Left ventricle myocardium inferior (tissue), 1 donor: ENCODE results near the gene CEP350. TPM values are rescaled to one million over a fixed set of nuclear protein-coding genes. Genes with fewer than 3 reads are reported as not detected.

Source experiments
- DNase-seq: peaks from one replicate; pipeline ENCODE4 v3.0.0-alpha.2; 2020
- H3K27ac ChIP-seq: fragments of 200-600 bp; replicated peaks from 2 replicates; pipeline ENCODE4 v1.8.0; 2021
- H3K27me3 ChIP-seq: fragments of 200-600 bp; 2 replicates; pipeline ENCODE4 v1.8.0; 2021; ENCODE audit warnings: low read depth
- H3K36me3 ChIP-seq: fragments of 200-600 bp; 2 replicates; pipeline ENCODE4 v1.8.0; 2021
- H3K4me1 ChIP-seq: fragments of 200-600 bp; 2 replicates; pipeline ENCODE4 v1.8.0; 2021
- H3K4me3 ChIP-seq: fragments of 200-600 bp; 2 replicates; pipeline ENCODE4 v1.8.0; 2021; ENCODE audit warnings: mild to moderate bottlenecking, moderate library complexity
- H3K9me3 ChIP-seq: fragments of 200-600 bp; replicated peaks from 2 replicates; pipeline ENCODE4 v1.8.0; 2021
- intact Hi-C: fragments of 100-400 bp; cut with micrococcal nuclease; formaldehyde crosslinking; loops from one replicate; pipeline ENCODE4 v1.11.0; 2022
- total RNA-seq: library from RNA; stranded (reverse); fragmentation: NEBNext Ultra II Directional; extraction: Animal tissue kit (Norgen Biotek cat#: 25700); gene quantifications from one replicate; pipeline ENCODE4 v1.2.1, GENCODE V29; 2021
- TF ChIP-seq, protein P1 (sequence below): fragments of 200-600 bp; IDR thresholded peaks from 2 replicates; pipeline ENCODE4 v1.8.0; 2021; ENCODE audit warnings: antibody characterized with exemption, mild to moderate bottlenecking, borderline replicate concordance
- donor health status: DM: no; HTN: yes; CAD: no; lungs with severe emphysema.

The CEP350 gene
- total RNA-seq, 1 donor from 2014 or later = 34.7 TPM

DNA sequence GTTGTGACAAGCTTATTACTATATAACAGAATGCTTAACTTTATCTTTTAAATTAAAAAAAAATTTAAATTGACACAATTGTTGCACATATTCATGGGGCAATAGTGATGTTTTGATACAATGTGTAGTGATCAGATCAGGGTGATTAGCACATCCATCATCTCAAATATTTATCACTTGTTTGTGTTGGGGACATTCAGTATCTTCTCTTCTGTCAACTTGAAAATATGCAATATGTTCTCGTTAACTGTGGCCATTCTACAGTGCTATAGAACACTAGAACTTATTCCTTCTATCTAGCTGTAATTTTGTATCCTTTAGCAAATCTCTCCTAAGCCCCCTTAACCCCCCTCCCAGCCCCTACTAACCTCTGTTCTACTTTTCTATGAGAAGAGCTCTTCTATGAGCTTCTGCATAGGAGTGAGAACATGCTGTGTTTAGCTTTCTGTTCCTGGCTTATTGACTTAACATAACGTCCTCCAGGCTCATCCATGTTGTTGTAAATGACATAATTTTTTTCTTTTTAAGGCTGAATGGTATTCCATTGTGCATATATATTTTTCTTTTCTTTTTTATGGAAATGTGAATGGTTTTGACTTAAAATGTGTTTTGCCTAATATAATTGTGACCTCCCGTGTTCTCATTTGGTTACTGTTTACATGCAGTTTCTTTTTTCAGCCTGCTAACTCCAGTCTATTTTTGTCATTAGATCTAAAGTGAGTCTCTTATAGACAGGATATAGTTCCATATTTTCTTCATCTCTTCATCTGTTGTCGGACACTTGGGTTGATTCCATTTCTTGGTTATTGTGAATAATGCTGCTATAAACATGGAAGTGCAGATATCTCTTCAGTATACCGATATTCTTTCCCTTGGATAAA, 23.8 kb downstream of the CEP350 start:
- Histone ChIP-seq H3K27me3 (no peaks in the 10 kb centered on the region), H3K27ac (peak overlapping the region; percentile 4), H3K9me3 (peaks cover 8% of the 10 kb centered on the region), H3K36me3 (no peaks in the 10 kb centered on the region), H3K4me1 (peaks cover 64% of the 10 kb centered on the region), H3K4me3 (peak overlapping the region; percentile 9)
- TF ChIP-seq, protein P1, sequence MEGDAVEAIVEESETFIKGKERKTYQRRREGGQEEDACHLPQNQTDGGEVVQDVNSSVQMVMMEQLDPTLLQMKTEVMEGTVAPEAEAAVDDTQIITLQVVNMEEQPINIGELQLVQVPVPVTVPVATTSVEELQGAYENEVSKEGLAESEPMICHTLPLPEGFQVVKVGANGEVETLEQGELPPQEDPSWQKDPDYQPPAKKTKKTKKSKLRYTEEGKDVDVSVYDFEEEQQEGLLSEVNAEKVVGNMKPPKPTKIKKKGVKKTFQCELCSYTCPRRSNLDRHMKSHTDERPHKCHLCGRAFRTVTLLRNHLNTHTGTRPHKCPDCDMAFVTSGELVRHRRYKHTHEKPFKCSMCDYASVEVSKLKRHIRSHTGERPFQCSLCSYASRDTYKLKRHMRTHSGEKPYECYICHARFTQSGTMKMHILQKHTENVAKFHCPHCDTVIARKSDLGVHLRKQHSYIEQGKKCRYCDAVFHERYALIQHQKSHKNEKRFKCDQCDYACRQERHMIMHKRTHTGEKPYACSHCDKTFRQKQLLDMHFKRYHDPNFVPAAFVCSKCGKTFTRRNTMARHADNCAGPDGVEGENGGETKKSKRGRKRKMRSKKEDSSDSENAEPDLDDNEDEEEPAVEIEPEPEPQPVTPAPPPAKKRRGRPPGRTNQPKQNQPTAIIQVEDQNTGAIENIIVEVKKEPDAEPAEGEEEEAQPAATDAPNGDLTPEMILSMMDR = no peak
- no peak for DNase-seq
- intact Hi-C loops = no loop called here

DNA sequence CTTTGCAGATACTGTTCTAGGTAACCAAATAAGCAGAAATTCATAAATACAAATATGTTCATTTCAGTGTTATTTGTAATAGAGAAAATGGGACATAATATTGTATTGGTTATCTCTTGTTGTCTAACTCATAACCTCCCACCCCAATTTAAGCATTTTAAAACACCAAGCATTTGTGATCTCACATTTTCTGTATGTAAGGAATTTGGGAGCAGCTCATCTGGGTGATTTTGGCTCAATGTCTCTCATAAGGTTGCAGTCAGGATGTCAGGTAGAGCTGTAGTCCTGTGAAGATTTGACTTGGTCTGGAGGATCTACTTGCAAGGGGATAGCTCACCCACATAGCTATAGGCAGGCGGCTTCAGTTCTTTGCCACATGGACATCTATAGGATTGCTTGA, 29.5 kb downstream of the CEP350 start:
- H3K27me3 ChIP-seq = no peaks in the 10 kb centered on the region
- TF ChIP-seq, protein P1 = no peak
- DNase-seq = no peak

DNA sequence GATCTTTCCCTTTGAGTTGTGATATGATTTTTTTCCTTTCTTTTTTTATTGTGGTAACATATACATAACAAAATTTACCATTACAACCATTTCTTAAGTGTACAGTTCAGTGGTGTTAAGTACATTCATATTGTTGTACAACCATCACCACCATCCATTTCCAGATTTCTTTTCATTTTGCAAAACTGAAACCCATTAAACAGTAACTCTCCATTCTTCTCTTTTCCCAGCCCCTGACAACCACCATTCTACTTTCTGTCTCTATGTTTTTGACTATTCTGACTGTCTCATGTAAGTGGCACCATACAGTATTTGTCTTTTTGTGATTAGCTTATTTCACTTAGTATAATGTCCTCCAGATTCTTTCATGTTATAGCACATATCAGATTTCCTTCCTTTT, 30.3 kb downstream of the CEP350 start:
- peaks cover 3% of the 10 kb centered on the region for H3K9me3 ChIP-seq

More for the DNA sequence above, 29.5 kb downstream of the CEP350 start:
- Histone ChIP-seq H3K36me3 (peaks cover 14% of the 10 kb centered on the region), H3K4me1 (peaks cover 14% of the 10 kb centered on the region), H3K4me3 (no peak overlapping the region), H3K27ac (no peak overlapping the region), H3K9me3 (peaks cover 8% of the 10 kb centered on the region)
- intact Hi-C loops = no loop called here

DNA sequence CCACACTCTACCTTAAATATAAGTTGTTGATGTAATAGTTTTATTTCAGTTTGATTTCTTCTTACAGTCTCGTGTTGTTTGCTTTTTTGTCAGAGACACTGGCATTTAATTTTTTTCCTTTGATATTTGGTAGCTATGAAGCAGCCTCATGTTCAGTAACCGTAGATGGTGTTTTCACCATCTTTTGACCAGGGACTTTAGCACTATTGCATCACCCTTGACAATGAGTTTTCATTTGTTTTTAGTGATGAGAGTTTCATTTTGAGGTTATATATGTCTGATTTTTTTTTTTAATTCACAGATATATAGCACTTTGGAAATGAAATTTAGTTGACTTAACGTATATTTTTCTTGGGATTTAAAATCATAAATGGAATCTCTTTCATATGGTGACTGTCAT, 36.2 kb downstream of the CEP350 start:
- H3K4me1 ChIP-seq = peaks cover 4% of the 10 kb centered on the region
- intact Hi-C loops = no loop called here
- no peak overlapping the region for H3K27ac ChIP-seq
- H3K9me3 ChIP-seq = no peaks in the 10 kb centered on the region
- peaks cover 53% of the 10 kb centered on the region for H3K36me3 ChIP-seq
- H3K4me3 ChIP-seq = no peak overlapping the region
- TF ChIP-seq, protein P1 = no peak
- no peaks in the 10 kb centered on the region for H3K27me3 ChIP-seq
- DNase-seq = no peak

More for the DNA sequence above, 30.3 kb downstream of the CEP350 start:
- TF ChIP-seq, protein P1 = no peak
- intact Hi-C loops = no loop called here
- no peak for DNase-seq
- no peak overlapping the region for H3K4me3 ChIP-seq
- H3K27ac ChIP-seq = no peak overlapping the region
- H3K4me1 ChIP-seq = peaks cover 8% of the 10 kb centered on the region
- H3K27me3 ChIP-seq = no peaks in the 10 kb centered on the region
- H3K36me3 ChIP-seq = peaks cover 14% of the 10 kb centered on the region

DNA sequence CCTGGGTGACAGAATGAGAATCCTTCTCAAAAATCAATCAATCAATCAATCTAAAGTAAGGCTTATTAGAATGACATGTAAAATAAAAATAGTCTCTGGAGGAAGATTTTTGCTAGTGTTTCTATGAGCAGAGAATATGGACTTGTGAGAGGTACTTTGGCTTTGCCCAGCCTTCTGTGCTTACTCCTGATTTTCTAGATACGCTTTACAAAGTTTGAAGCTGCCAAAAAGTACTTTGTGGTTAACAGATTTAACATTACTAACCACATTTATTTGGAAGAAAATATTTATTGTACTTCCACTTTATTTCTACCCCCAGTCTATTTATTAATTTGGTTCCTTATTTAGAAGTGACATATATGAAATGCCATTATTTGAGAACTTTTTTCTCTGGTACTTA, 41.0 kb downstream of the CEP350 start:
- Histone ChIP-seq H3K27ac (no peak overlapping the region), H3K36me3 (peaks cover 58% of the 10 kb centered on the region), H3K4me1 (no peaks in the 10 kb centered on the region), H3K9me3 (no peaks in the 10 kb centered on the region), H3K4me3 (no peak overlapping the region), H3K27me3 (no peaks in the 10 kb centered on the region)
- DNase-seq = no peak
- intact Hi-C loops = no loop called here
- TF ChIP-seq, protein P1 = no peak
